Fibroblast of villous mesenchyme (primary cell): ENCODE measurements around the gene FBLN2. TPM values are rescaled to one million over a fixed set of nuclear protein-coding genes. Genes with fewer than 3 reads are reported as not detected.

Source experiments
- DNase-seq: peaks from one replicate; pipeline ENCODE4 v3.0.0-alpha.2; 2010; ENCODE audit warnings: low read depth
- H3K4me3 ChIP-seq: 2 replicates; pipeline ENCODE4 v1.5.1; 2011; ENCODE audit warnings: low read depth, mild to moderate bottlenecking, low read length
- CTCF ChIP-seq: IDR thresholded peaks from 2 replicates; pipeline ENCODE4 v1.5.1; 2012; ENCODE audit warnings: low read depth, mild to moderate bottlenecking, low read length; ENCODE audit not compliant: insufficient read depth
- total RNA-seq: library from RNA; depleted of rRNA; stranded (reverse); fragments of >200 nt; gene quantifications from 2 replicates; pipeline ENCODE4 v1.2.3, GENCODE V29; 2012

FBLN2 gene
- total RNA-seq, 1 donor = 30.2 TPM

- peak; percentile 53 for DNase-seq
- no peak overlapping the region for H3K4me3 ChIP-seq
- TF ChIP-seq CTCF = no peak
These were observed 26.0 kb downstream of the FBLN2 start for GRCh38 chr3:13574798-13575451.

DNA sequence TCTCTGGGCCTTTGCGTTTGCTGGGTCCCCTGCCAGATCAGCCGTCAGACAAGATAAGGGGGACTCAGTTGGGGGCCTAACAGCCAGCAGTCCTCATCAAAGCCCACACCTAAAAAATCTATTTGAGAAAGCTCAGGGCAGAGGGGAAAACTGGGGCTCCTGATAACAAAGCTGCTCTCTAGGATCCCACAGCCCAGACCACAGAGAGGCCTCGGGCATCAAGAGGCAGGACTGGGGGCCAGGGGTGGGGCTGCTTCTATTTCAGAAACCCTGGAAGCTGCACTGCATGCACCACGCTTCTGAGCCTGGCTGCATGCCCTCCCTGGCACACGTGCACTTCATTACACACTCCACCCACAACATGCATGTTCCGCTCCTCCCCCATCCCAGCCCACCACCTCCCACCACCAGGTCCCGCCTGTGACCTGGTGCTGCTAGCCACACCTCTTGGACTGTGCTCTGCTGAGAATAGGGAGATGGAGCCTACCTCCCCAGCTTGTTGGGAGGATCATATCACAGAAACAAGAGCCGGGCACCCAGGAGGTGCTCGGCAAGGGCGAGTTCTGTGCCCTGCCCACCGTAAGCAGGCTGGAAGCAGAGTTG lies 26.6 kb downstream of the FBLN2 start:
- no peak for DNase-seq
- no peak overlapping the region for H3K4me3 ChIP-seq
- TF ChIP-seq CTCF = no peak

DNA sequence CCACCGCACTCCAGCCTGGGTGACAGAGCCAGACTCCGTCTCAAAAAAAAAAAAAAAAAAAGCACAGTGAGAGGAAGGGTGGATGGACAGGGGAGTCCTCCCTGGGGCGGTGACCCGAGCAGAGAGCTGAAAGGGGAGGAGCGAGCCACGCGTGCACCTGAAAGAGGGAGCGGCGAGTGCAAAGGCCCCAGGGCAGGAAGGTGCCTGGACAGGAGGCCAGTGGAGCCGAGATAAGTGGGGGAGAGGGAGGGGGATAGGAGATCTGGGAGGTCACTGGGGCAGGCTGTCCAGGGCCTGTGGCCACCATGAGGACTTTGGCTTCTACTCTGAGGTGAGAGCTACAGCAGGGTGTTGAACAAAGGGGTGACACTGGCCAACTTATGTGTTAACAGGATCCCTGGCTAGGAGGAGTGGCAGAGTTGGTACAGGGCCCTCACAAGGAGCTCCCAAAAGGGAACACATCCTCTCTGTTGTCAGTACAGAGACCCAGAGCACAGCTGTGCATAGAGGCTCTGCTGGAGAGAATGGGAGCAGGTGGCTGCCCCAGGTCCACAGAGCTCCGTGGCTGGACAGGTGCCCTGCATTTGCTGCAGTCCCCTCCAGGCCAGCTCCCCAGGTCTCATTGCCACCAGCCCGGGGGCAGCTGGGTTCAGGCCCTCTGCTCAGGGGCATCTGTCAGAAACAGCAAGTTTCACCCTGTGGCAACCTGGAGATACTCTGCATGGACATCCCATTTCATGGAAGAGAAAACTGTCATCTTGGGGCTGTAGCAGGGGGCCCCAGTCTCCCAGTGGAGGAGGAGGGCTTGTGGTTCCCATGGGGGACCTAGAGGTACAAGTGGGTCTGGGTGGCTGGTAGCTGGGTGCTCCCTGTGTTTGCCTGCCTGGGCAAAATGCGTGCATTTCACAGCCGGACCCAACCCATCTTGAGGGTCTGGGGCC lies 28.5 kb downstream of the FBLN2 start:
- DNase-seq = no peak
- no peak overlapping the region for H3K4me3 ChIP-seq
- no peak for TF ChIP-seq CTCF

- H3K4me3 ChIP-seq = no peak overlapping the region
- DNase-seq = no peak
- TF ChIP-seq CTCF = no peak
These were observed 29.3 kb downstream of the FBLN2 start for GRCh38 chr3:13578251-13578650.

DNA sequence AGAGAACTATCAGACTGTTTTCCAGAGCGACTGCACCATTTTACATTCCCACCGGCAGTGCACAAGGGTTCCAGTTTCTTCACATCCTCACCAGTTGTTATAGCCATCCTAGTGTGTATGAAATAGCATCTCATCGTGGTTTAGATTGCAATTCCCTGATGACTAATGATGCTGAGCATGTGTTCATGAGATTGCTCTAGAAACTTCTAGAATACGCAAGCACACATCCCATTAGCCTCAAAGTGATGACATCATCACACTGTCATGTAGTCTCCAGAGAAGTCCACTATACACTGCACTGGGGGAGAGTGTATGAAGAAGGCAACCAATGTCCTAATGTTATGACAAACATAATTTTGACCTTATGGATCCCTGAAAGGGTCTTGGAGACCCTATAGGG lies 30.1 kb downstream of the FBLN2 start:
- H3K4me3 ChIP-seq = no peak overlapping the region
- no peak for TF ChIP-seq CTCF
- DNase-seq = peak; percentile 84

DNA sequence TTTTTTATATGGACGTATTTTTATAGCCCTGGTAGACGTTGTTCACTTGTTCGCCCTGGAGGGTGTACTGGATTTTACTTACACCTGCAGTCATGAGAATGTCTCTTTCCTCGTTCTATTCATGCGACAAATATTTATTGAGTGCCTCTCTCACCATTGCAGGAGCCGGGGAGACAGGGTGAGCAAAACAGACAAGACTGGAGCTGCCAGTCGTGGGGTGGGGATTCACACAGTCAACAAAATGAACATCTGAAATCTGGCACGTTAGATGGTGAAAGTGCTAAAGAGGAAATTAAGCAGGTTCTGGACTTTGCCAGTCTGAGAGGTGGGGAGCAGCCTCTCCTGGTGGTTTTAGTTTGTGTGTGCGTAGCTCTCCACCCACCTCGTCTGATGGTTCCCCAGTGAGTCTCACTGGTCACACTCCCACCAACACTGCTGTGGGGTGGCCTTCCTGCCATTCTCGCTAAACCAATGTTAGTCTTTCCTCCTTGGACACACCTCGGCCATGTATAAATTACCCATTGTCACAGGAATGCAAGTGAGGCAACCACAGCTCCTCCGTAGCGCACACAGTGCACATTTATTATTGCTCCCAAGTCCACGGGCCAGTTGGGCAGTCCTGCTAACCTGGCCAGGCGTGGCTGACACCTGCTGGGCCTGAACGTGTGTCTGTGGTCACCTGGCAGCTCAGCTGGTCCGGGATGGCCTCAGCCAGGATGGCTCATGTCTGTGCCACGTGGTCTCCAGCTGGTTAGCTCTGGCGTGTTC lies 31.5 kb downstream of the FBLN2 start:
- TF ChIP-seq CTCF = no peak
- no peak for DNase-seq
- no peak overlapping the region for H3K4me3 ChIP-seq
